Vagina (tissue), 2 donors: ENCODE results near the gene ERC2. TPM values are rescaled to one million over a fixed set of nuclear protein-coding genes. Genes with fewer than 3 reads are reported as not detected.

Experiments
- DNase-seq, 2 donors: peaks; one replicate each; pipeline ENCODE4 v3.0.0-alpha.2; 2017; ENCODE audit errors: extremely low spot score in 2 of 2
- H3K27ac ChIP-seq: fragments of 200-600 bp; sonication (generic); one replicate; pipeline ENCODE4 v1.5.1; 2019
- H3K27me3 ChIP-seq: fragments of 200-600 bp; sonication (generic); one replicate; pipeline ENCODE4 v1.5.1; 2019
- H3K36me3 ChIP-seq, 2 donors: fragments of 200-600 bp; sonication (generic); one replicate each; pipeline ENCODE4 v1.5.1; 2017 to 2019
- H3K4me1 ChIP-seq: fragments of 200-600 bp; sonication (generic); one replicate; pipeline ENCODE4 v1.5.1; 2019
- H3K4me3 ChIP-seq, 2 donors: fragments of 200-600 bp; sonication (generic); 1 replicate in 1 of 2; 2 replicates in 1 of 2; pipeline ENCODE4 v1.5.1; 2016 to 2019
- H3K9me3 ChIP-seq: fragments of 200-600 bp; sonication (generic); one replicate; pipeline ENCODE4 v1.5.1; 2019
- POLR2A ChIP-seq, 2 donors: fragments of 450-650 bp; IDR thresholded peaks; one replicate each; pipeline ENCODE4 v1.6.1; 2017; ENCODE audit warnings: antibody characterized with exemption in 2 of 2, mild to moderate bottlenecking in 2 of 2, moderate library complexity in 2 of 2
- POLR2AphosphoS5 ChIP-seq, 2 donors: sonication (generic); formaldehyde crosslinking; IDR thresholded peaks; one replicate each; pipeline ENCODE4 v1.9.0; 2017; ENCODE audit warnings: antibody characterized with exemption in 2 of 2, mild to moderate bottlenecking in 2 of 2, low read depth in 1 of 2; ENCODE audit not compliant: insufficient read depth in 1 of 2
- intact Hi-C: fragments of 100-400 bp; cut with DNase I; formaldehyde crosslinking; loops from one replicate; pipeline ENCODE4 v1.15.1; 2023
- total RNA-seq: library from RNA; depleted of rRNA; stranded (reverse); fragments of >200 nt; gene quantifications from one replicate; pipeline ENCODE4 v1.2.3, GENCODE V29; 2016
- TF ChIP-seq, protein P1 (sequence below), 3 experiments: fragments of 450-650 bp in 2 of 3; fragments of 200-600 bp in 1 of 3; sonication (generic) in 1 of 3; IDR thresholded peaks; one replicate each; pipeline ENCODE4 v1.5.1; 2017 to 2019; ENCODE audit warnings: antibody characterized with exemption in 3 of 3, mild to moderate bottlenecking in 2 of 3, moderate library complexity in 2 of 3

ERC2 gene
- total RNA-seq, 1 donor from 2014 or later = 1.2 TPM

DNA sequence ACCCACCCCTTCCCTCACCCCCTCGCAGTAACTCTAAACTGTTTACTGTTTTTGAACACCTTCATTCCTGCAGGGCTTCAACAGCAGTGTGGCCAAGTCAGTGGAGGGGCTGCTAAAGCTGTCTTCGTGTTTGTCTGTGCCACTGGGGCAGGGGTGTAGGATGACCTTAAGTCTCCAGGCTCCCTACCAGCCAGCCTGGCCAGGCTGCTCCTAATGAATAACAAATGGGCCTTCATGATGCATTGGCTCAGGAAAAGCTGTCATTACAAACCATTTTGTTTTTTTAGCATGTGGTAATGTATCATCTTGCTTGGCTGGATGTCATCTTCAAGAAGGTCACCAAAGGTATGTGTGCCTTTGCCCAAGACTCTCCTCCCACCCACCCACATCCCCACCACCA is 609.0 kb downstream of the ERC2 start:
- no peak for DNase-seq
- Histone ChIP-seq H3K27ac (no peak overlapping the region), H3K9me3 (no peaks in the 10 kb centered on the region), H3K36me3 (no peaks in the 10 kb centered on the region), H3K4me3 (no peak overlapping the region), H3K27me3 (no peaks in the 10 kb centered on the region), H3K4me1 (peaks cover 9% of the 10 kb centered on the region)
- intact Hi-C loops = no loop called here
- TF ChIP-seq POLR2A (IDR thresholded peaks at IDR 0.05) = no peak

- DNase-seq = no peak
- H3K36me3 ChIP-seq = no peaks in the 10 kb centered on the region
- no peaks in the 10 kb centered on the region for H3K9me3 ChIP-seq
- intact Hi-C loops = no loop called here
- TF ChIP-seq, protein P1, sequence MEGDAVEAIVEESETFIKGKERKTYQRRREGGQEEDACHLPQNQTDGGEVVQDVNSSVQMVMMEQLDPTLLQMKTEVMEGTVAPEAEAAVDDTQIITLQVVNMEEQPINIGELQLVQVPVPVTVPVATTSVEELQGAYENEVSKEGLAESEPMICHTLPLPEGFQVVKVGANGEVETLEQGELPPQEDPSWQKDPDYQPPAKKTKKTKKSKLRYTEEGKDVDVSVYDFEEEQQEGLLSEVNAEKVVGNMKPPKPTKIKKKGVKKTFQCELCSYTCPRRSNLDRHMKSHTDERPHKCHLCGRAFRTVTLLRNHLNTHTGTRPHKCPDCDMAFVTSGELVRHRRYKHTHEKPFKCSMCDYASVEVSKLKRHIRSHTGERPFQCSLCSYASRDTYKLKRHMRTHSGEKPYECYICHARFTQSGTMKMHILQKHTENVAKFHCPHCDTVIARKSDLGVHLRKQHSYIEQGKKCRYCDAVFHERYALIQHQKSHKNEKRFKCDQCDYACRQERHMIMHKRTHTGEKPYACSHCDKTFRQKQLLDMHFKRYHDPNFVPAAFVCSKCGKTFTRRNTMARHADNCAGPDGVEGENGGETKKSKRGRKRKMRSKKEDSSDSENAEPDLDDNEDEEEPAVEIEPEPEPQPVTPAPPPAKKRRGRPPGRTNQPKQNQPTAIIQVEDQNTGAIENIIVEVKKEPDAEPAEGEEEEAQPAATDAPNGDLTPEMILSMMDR (IDR thresholded peaks at IDR 0.05) = no peak
- TF ChIP-seq POLR2AphosphoS5 (IDR thresholded peaks at IDR 0.05; ENCODE audit: insufficient read depth in 1 of 2, low read depth in 1 of 2) (no peak), POLR2A (IDR thresholded peaks at IDR 0.05) (no peak)
- peaks cover 9% of the 10 kb centered on the region for H3K4me1 ChIP-seq
- H3K27ac ChIP-seq = no peak overlapping the region
- H3K27me3 ChIP-seq = no peaks in the 10 kb centered on the region
- no peak overlapping the region for H3K4me3 ChIP-seq
Measured at GRCh38 chr3:55858727-55859126, 609.5 kb downstream of the ERC2 start.

- DNase-seq = no peak
- Histone ChIP-seq H3K4me3 (no peak overlapping the region), H3K9me3 (no peaks in the 10 kb centered on the region), H3K36me3 (no peaks in the 10 kb centered on the region), H3K27ac (no peak overlapping the region), H3K4me1 (peaks cover 9% of the 10 kb centered on the region), H3K27me3 (no peaks in the 10 kb centered on the region)
- no peak for TF ChIP-seq POLR2A (IDR thresholded peaks at IDR 0.05)
- TF ChIP-seq, protein P1 (IDR thresholded peaks at IDR 0.05) = no peak
- no peak for TF ChIP-seq POLR2AphosphoS5 (IDR thresholded peaks at IDR 0.05; ENCODE audit: insufficient read depth in 1 of 2, low read depth in 1 of 2)
- intact Hi-C loops = no loop called here
Measured at GRCh38 chr3:55858302-55858701, 610.0 kb downstream of the ERC2 start.

DNA sequence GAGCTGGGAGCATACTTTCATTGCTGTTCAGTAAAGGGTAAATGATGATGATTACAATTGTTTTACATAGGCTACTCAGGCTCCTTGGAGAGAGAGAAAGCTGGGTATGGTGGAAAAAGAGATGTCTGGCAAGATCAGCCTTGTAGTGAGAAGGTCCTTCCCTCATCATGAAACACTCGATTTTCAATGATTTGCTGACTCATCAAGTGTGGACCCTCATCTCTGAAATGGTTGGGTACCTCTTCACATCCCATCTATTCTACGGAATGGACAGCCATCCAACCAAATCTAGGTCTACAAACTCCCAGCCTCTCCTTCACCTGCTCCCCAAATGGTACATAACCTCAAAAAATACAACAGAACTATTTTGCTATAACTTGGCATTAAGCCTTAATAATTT is 610.6 kb downstream of the ERC2 start:
- Histone ChIP-seq H3K27me3 (no peaks in the 10 kb centered on the region), H3K4me3 (no peak overlapping the region), H3K27ac (no peak overlapping the region), H3K4me1 (peaks cover 9% of the 10 kb centered on the region), H3K9me3 (no peaks in the 10 kb centered on the region), H3K36me3 (no peaks in the 10 kb centered on the region)
- DNase-seq = no peak
- TF ChIP-seq, protein P1 (IDR thresholded peaks at IDR 0.05) = no peak
- TF ChIP-seq POLR2A (IDR thresholded peaks at IDR 0.05) (no peak), POLR2AphosphoS5 (IDR thresholded peaks at IDR 0.05; ENCODE audit: insufficient read depth in 1 of 2, low read depth in 1 of 2) (no peak)
- intact Hi-C loops = no loop called here

- Histone ChIP-seq H3K27me3 (no peaks in the 10 kb centered on the region), H3K36me3 (no peaks in the 10 kb centered on the region), H3K4me1 (peaks cover 9% of the 10 kb centered on the region), H3K4me3 (no peak overlapping the region), H3K27ac (no peak overlapping the region), H3K9me3 (no peaks in the 10 kb centered on the region)
- TF ChIP-seq POLR2A (IDR thresholded peaks at IDR 0.05) = no peak
- TF ChIP-seq POLR2AphosphoS5 (IDR thresholded peaks at IDR 0.05; ENCODE audit: insufficient read depth in 1 of 2, low read depth in 1 of 2) = no peak
- TF ChIP-seq, protein P1 (IDR thresholded peaks at IDR 0.05) = no peak
- DNase-seq = no peak
- intact Hi-C loops = no loop called here
Measured at GRCh38 chr3:55855311-55855710, 613.0 kb downstream of the ERC2 start.

DNA sequence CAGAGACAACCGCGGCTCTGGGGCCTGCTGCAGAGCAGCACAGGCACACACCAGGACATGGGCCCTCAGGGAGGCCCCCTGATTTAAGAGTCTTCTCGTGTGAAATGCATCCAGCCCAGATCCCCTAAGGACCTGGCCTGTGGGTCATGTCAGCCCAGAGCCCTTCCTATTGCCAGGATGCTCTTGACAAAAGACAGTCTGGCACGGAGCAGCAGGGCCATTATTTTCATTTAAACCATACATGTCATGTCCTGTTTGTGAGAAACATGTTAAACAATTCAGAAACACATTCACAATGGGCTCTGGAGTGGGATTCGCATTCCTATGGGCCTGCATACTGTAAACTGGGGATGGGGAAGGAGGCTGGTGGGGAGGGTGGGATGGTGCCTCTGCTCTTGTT is 613.8 kb downstream of the ERC2 start:
- Histone ChIP-seq H3K27ac (no peak overlapping the region), H3K4me3 (no peak overlapping the region), H3K4me1 (peaks cover 9% of the 10 kb centered on the region), H3K9me3 (no peaks in the 10 kb centered on the region), H3K36me3 (no peaks in the 10 kb centered on the region), H3K27me3 (no peaks in the 10 kb centered on the region)
- DNase-seq = no peak
- no peak for TF ChIP-seq POLR2AphosphoS5 (IDR thresholded peaks at IDR 0.05; ENCODE audit: insufficient read depth in 1 of 2, low read depth in 1 of 2)
- no peak for TF ChIP-seq POLR2A (IDR thresholded peaks at IDR 0.05)
- TF ChIP-seq, protein P1 (IDR thresholded peaks at IDR 0.05) = no peak
- intact Hi-C loops = no loop called here
